Hepatocyte (in vitro differentiated cells): ENCODE data around the gene NRSN1. TPM values are rescaled to one million over a fixed set of nuclear protein-coding genes. Genes with fewer than 3 reads are reported as not detected.

Source experiments
- DNase-seq: peaks from one replicate; pipeline ENCODE4 v3.0.0-alpha.2; 2016; ENCODE audit warnings: low spot score
- H2AFZ ChIP-seq: fragments of 200-600 bp; sonication (generic); 2 replicates; pipeline ENCODE4 v1.6.0; 2016; ENCODE audit warnings: antibody characterized with exemption, mild to moderate bottlenecking
- H3K27ac ChIP-seq: fragments of 200-600 bp; sonication (generic); 2 replicates; pipeline ENCODE4 v1.5.1; 2016; ENCODE audit warnings: mild to moderate bottlenecking
- H3K27me3 ChIP-seq: fragments of 200-600 bp; sonication (generic); 2 replicates; pipeline ENCODE4 v1.6.1; 2016
- H3K36me3 ChIP-seq: fragments of 200-600 bp; sonication (generic); replicated peaks from 2 replicates; pipeline ENCODE4 v1.5.1; 2016; ENCODE audit warnings: low read depth; ENCODE audit not compliant: insufficient read depth
- H3K4me1 ChIP-seq: fragments of 200-600 bp; sonication (generic); 2 replicates; pipeline ENCODE4 v1.5.1; 2016; ENCODE audit warnings: mild to moderate bottlenecking, moderate library complexity; ENCODE audit not compliant: insufficient read depth
- H3K4me2 ChIP-seq: fragments of 200-600 bp; sonication (generic); 2 replicates; pipeline ENCODE4 v1.6.0; 2016
- H3K4me3 ChIP-seq: fragments of 200-600 bp; sonication (generic); 2 replicates; pipeline ENCODE4 v1.5.1; 2016; ENCODE audit warnings: mild to moderate bottlenecking
- H3K79me2 ChIP-seq: fragments of 200-600 bp; sonication (generic); 2 replicates; pipeline ENCODE4 v1.6.0; 2017; ENCODE audit warnings: mild to moderate bottlenecking
- H3K9me2 ChIP-seq: fragments of 200-600 bp; sonication (generic); replicated peaks from 2 replicates; pipeline ENCODE4 v1.6.0; 2017; ENCODE audit warnings: mild to moderate bottlenecking; ENCODE audit not compliant: insufficient read depth
- H3K9me3 ChIP-seq: fragments of 200-600 bp; sonication (generic); 2 replicates; pipeline ENCODE4 v1.5.1; 2016; ENCODE audit warnings: low read depth, mild to moderate bottlenecking
- H4K20me1 ChIP-seq: fragments of 200-600 bp; sonication (generic); 2 replicates; pipeline ENCODE4 v1.6.0; 2016; ENCODE audit warnings: mild to moderate bottlenecking; ENCODE audit not compliant: insufficient read depth, poor library complexity, severe bottlenecking
- EZH2 ChIP-seq: fragments of 200-600 bp; sonication (generic); IDR thresholded peaks from 2 replicates; pipeline ENCODE4 v1.6.1; 2016; ENCODE audit warnings: antibody characterized with exemption, mild to moderate bottlenecking, borderline replicate concordance
- EZH2phosphoT487 ChIP-seq: fragments of 200-600 bp; sonication (generic); IDR thresholded peaks from one replicate; pipeline ENCODE4 v1.6.1; 2018; ENCODE audit warnings: antibody characterized with exemption, mild to moderate bottlenecking, low read depth, moderate library complexity; ENCODE audit not compliant: unreplicated experiment, severe bottlenecking
- WGBS: methylation state at CpG from one replicate; pipeline ENCODE4 v1.1.6; 2016; ENCODE audit warnings: low lambda C conversion rate; ENCODE audit errors: missing lambda C conversion rate; 5-methylcytosine and 5-hydroxymethylcytosine counted together
- polyA plus RNA-seq: library from polyadenylated mRNA; unstranded; fragments of >200 nt; fragmentation: Nextera tagmentation; extraction: Ambion mirVana; gene quantifications from 2 replicates; pipeline ENCODE4 v1.2.1, GENCODE V29; 2016
- total RNA-seq: library from RNA; depleted of rRNA; stranded (reverse); fragments of >200 nt; gene quantifications from 2 replicates; pipeline ENCODE4 v1.2.3, GENCODE V29; 2014
- TF ChIP-seq, protein P1 (sequence below): fragments of 200-600 bp; sonication (generic); IDR thresholded peaks from 2 replicates; pipeline ENCODE4 v1.5.1; 2016; ENCODE audit warnings: antibody characterized with exemption, mild to moderate bottlenecking; ENCODE audit not compliant: poor library complexity

NRSN1 gene
- total and polyA plus RNA-seq, 2 experiments from 2014 or later: 0.51 TPM; not detected in 1

DNA sequence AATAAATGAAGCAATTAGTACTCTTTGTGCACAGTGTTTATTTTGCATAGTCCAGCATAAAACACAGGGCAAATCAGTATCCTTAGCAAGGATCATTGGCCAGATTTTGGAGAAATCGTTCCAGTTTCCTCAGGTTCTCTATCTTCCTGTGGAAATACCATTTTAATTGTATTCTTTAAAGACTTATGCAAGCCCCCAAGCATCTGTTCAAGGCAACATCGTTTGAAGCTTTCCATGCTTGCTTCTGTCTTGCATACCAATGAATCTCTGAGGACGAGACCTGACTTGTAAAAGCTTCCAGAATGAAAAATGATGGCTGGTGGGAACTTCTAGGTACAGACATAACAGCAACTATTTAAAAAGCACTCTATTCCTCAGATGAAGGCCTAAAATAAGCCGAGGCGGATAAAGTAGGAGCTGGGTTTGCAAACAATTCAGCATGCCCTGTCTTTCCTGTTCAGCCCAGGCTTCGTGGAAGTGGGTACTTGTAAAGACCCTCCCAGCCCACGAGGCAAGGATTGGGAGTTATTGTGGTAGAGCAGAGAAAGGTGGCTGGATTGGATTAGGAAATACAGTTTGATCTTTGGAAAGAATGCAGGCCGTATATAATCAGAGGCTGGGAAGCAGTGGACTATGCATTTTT, 21.6 kb downstream of the NRSN1 start:
- no peaks in the 10 kb centered on the region for H3K9me2 ChIP-seq
- WGBS: 42% methylated on average over 8 of the region's 8 CpGs
- DNase-seq: peak; percentile 6

DNA sequence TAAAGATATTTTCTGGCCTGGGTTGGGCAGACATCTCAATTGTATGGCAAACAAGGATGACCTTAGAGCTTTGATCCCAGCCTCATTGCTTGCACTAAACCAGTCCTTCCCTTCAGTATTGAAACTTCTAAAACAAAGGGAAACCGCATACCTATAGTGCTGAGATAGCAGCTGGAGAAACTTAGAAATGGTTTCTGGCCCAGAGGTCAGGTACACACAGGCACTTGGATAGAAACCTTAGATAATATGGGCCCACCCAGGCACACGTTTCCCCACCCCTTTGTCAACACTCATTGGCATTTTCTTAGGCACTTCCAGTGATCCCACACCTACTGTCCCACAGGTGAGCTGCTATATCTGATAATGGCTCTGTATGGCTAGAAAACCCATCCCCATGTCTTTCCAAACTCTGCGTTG, 22.1 kb downstream of the NRSN1 start:
- Histone ChIP-seq H2AFZ (no peak overlapping the region), H3K4me2 (no peak overlapping the region), H3K79me2 (no peaks in the 10 kb centered on the region), H3K4me1 (peaks cover 20% of the 10 kb centered on the region), H3K27ac (peak overlapping the region; percentile 52), H3K9me3 (no peaks in the 10 kb centered on the region), H3K36me3 (no peaks in the 10 kb centered on the region), H4K20me1 (no peaks in the 10 kb centered on the region), H3K27me3 (no peaks in the 10 kb centered on the region), H3K9me2 (no peaks in the 10 kb centered on the region), H3K4me3 (no peak overlapping the region)
- WGBS: 54% methylated on average over 3 of the region's 3 CpGs
- peak; percentile 4 for DNase-seq
- TF ChIP-seq, protein P1, sequence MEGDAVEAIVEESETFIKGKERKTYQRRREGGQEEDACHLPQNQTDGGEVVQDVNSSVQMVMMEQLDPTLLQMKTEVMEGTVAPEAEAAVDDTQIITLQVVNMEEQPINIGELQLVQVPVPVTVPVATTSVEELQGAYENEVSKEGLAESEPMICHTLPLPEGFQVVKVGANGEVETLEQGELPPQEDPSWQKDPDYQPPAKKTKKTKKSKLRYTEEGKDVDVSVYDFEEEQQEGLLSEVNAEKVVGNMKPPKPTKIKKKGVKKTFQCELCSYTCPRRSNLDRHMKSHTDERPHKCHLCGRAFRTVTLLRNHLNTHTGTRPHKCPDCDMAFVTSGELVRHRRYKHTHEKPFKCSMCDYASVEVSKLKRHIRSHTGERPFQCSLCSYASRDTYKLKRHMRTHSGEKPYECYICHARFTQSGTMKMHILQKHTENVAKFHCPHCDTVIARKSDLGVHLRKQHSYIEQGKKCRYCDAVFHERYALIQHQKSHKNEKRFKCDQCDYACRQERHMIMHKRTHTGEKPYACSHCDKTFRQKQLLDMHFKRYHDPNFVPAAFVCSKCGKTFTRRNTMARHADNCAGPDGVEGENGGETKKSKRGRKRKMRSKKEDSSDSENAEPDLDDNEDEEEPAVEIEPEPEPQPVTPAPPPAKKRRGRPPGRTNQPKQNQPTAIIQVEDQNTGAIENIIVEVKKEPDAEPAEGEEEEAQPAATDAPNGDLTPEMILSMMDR: no peak
- TF ChIP-seq EZH2phosphoT487 (no peak), EZH2 (no peak)

More for the DNA sequence above, 21.6 kb downstream of the NRSN1 start:
- no peaks in the 10 kb centered on the region for H3K27me3 ChIP-seq
- TF ChIP-seq EZH2phosphoT487: no peak
- TF ChIP-seq EZH2: no peak
- TF ChIP-seq, protein P1: no peak
- no peak overlapping the region for H3K4me2 ChIP-seq
- H3K4me1 ChIP-seq: peaks cover 20% of the 10 kb centered on the region
- H4K20me1 ChIP-seq: no peaks in the 10 kb centered on the region
- H2AFZ ChIP-seq: no peak overlapping the region
- H3K79me2 ChIP-seq: no peaks in the 10 kb centered on the region
- H3K36me3 ChIP-seq: no peaks in the 10 kb centered on the region
- H3K4me3 ChIP-seq: no peak overlapping the region
- peak overlapping the region; percentile 52 for H3K27ac ChIP-seq
- H3K9me3 ChIP-seq: no peaks in the 10 kb centered on the region

DNA sequence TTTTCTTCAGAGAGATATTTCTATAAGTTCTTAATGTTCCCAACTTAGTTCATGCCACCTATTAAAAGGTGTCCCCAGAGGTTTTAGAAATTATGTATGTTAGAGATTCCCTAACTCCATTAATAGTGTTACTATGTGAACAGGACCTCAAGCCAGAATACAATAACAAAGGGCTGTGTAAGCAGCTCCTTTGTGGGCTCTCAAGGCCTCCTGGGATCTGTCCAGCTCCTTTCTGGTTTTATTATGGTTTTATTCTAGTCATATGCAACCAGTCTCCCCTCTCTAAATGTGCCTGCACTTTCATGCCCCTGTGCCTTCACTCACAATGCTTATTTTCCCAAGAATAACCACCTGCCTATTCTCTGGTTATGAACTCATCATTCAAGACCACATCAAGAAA, 22.7 kb downstream of the NRSN1 start:
- H4K20me1 ChIP-seq: no peaks in the 10 kb centered on the region
- no peak overlapping the region for H3K4me2 ChIP-seq
- peaks cover 20% of the 10 kb centered on the region for H3K4me1 ChIP-seq
- no peaks in the 10 kb centered on the region for H3K9me2 ChIP-seq
- H3K27ac ChIP-seq: peak overlapping the region; percentile 52
- no peak for DNase-seq
- no peaks in the 10 kb centered on the region for H3K36me3 ChIP-seq
- no peak overlapping the region for H2AFZ ChIP-seq
- TF ChIP-seq EZH2phosphoT487: no peak
- TF ChIP-seq, protein P1: no peak
- no peak for TF ChIP-seq EZH2
- H3K27me3 ChIP-seq: no peaks in the 10 kb centered on the region
- no peak overlapping the region for H3K4me3 ChIP-seq
- no peaks in the 10 kb centered on the region for H3K9me3 ChIP-seq
- H3K79me2 ChIP-seq: no peaks in the 10 kb centered on the region

DNA sequence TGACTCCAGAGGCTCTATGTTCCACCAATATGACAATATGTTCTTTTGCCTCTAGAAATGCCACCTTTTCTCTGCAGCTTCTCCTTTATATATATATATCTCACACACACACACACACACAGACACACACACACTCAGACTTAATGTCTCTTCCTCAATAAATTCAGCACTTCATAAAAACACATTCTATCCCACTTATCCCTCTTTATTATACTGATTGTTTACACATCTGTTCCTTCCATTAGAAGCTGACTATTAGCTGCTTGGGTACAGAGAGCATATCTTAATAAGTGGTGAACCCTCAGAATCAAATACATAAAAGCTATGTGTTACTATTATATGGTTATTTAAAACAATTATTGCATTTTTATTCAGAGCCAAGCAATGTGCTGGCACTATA, 23.3 kb downstream of the NRSN1 start:
- Histone ChIP-seq H3K4me2 (no peak overlapping the region), H3K27me3 (no peaks in the 10 kb centered on the region), H4K20me1 (no peaks in the 10 kb centered on the region), H2AFZ (no peak overlapping the region), H3K36me3 (no peaks in the 10 kb centered on the region), H3K27ac (no peak overlapping the region), H3K9me3 (no peaks in the 10 kb centered on the region), H3K79me2 (no peaks in the 10 kb centered on the region), H3K4me1 (peaks cover 20% of the 10 kb centered on the region), H3K9me2 (no peaks in the 10 kb centered on the region), H3K4me3 (no peak overlapping the region)
- no peak for DNase-seq
- no peak for TF ChIP-seq EZH2
- no peak for TF ChIP-seq EZH2phosphoT487
- TF ChIP-seq, protein P1: no peak
